ENCODE data around the gene EGFL7. TPM values are rescaled to one million over a fixed set of nuclear protein-coding genes. Genes with fewer than 3 reads are reported as not detected.
"Not testable (repeated sequence)": the region's sequence is repeated elsewhere in the genome, so short reads cannot be mapped to it uniquely, and the experiment has no call there.

EGFL7 gene
- total RNA-seq, 1 donor from 2014 or later: 500 TPM

DNA sequence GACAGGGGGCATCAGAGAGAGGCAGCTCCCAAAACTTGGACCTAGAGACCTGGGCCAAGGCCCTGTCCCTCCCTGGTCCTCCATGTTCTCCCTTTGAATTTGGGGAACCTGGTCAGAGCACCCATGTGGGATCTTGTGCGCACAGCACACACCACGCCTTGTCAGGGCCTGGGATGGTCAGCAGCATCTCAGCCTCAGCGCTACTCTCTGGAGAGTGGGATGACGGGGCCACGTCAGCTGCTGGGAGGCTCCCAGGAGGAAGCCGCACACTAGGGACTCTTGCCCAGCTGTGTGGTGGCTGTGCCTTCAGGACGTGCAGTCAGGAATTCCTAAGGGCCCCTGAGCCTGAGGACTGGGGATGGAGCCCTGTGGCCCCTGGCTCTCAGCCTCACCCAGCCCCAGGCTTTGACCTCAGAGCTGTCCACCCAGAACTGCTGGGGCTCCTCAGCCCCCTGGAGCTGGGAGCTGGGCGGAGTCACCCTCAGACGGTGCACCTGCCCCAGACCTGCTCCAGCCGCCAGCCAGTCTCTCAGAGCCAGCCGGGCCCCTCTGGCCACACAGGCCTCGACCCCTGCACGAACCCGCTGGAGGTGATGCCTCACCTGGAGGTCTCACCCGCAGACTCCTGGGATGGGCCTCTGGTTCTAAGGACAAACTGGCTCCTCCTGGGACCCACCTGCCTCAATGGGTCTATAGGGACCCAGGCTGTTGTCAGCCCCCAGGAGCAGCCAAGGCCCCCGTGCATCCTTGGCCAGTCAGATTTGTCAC is 38.3 kb upstream of the EGFL7 start:
- DNase-seq (ENCODE audit: low read depth, low spot score): no peak

DNA sequence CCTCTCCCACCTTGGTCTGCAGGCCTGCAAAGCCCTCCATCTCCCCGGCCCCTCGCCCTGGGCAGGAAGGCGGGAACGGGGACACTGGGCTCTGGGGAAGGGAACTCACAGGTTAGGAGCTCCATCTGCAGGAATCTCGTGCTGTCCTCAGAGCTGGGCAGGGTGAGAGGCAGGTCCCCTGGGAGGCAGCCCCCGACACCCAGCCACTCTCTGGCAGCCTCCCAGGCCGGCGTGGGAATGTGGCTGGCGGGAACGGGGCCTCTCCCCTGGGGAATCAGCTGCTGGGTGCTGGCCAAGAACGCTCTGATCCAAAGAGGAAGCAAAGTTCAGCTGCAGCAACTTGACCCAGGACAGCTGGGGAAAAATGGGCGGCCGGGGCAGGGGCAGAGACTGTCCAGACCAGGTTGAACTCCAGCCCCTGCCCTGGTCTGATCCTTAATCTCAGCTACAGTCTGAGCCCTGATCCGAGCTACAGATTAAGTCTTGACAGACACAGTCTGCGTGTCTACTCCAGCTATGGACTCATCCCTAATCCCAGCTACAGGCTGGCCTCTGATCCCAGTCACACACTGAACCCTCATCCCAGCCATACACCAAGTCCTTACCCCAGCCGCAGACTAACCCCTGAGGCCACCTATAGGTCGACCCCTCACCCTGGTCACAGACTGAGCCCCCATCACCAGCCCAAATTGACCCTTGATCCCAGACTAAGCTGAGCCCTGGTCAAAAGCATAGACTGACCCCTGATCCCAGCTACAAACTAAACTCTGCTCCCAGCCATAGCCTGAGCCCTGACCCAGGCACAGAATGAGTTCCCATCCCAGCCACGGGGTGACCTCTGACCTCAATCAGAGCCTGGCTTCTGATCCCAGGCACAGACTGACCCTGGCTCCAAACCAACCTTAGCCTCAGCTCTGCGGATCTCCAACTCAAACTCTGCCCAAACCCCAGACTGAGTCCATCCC is 37.3 kb upstream of the EGFL7 start:
- DNase-seq (ENCODE audit: low read depth, low spot score): peak; percentile 60

DNA sequence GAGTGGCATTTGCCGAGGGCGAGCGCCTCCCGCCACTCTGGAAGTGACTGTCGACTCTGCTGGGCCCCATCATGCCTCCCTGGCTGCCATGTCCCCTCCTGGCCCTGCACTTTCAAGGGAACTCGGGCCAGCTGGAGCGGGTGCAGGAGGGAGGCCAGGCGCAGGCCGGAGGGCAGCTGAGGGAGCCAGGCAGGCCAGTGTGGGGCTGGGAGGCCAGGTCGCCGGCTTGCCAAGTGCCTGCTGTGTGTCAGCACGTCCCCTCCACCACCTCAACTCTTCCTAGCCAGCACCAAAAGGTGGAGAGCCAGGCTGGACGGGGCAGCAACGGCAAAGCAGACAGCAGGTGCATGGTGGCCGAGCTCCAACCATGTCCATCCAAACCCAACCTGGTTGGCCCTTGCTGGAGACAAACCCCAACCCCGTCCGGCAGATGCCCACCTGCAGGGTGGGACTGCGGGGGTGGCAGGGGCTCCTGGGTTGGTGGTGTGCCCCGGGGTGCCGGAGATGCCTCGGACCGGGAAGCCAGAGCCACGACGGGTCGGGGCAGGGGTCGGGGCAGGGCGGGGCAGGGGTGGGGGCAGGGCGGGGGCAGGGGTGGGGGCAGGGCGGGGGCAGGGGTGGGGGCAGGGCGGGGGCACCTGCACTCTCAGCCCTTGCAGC is 36.5 kb upstream of the EGFL7 start:
- no peak for DNase-seq (ENCODE audit: low read depth, low spot score)

DNA sequence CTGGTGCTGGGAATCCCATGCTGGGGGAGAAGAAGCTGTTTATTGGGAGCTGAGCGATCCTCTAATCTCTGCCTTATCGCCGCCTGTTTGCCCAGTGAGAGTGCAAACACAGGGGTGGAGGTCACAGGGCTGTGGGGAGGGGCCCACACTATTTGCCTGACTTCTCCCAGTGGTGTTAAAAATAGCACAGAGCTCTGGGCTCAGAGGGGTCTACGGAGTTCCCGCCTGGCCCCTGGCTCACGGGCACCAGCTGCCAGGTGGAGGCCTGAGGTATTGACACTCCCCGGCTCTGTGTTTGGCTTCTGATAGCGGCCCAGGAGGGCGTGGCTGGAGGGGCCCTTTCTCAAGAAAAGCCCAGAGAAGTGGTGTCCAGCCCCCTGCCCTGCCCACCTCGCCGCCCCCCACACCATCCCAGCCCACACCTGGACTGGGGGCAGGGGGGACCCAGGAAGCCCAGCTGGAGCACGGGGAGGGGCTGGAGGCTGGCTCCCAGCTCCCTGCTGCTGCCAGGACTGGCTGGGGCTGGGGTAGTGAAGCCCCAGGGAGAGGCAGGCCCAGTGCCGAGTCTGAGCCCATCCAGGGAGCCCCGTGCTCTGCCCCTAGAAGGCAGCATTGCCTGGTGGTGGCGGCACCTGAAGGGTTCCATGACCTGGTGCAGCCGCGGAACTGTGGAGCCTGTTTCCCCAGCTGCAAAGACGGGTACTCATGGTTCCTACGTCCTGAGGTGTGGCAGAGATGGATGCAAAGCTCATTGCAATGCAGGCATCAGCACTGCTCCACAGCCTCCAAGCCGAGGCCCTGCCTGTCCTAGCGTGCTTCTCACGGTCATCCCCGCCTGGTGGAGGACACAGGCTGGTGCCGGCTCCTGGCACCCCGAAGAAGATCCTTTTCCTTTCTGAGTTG is 35.7 kb upstream of the EGFL7 start:
- DNase-seq (ENCODE audit: low read depth, low spot score): no peak

DNA sequence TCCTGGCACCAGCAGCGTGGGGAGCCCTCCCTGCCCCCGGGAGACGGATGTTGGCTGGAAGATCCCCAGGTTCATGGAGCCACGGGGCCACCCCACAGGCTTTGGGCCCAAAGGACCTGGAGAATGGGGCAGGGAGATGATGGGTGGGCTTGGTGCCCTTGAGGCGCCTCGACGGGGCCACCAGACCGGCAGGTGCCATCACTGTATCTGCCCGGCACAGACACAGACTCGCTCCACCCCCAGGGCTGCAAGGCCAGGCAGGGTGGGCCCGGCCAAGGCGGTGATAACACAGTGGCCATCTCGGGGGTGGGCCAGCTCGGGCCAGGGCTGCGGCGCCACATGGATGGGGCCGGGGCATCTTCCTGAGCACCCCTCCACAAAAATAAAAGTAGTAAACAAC is 35.0 kb upstream of the EGFL7 start:
- DNase-seq (ENCODE audit: low read depth, low spot score): no peak

DNA sequence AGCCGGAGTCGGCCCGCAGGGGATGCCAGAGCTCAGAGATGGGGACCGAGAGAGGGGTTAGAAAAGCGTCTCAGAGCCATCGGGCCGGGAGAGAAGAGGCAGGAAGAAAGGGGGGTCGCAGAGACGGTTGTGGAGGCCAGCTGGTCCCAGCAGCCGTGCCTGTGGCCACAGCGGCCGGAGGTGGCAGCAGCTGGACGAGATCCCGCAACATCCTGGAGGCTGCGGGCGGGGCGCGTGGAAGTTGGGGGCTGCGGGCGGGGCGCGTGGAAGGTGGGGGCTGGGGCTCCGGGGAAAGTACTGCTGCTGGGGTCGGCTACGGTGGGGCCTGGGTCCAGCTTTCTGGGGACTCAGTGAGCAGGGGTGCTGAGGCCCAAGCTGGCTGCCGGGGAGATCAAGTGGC is 34.4 kb upstream of the EGFL7 start:
- no peak for DNase-seq (ENCODE audit: low read depth, low spot score)

DNA sequence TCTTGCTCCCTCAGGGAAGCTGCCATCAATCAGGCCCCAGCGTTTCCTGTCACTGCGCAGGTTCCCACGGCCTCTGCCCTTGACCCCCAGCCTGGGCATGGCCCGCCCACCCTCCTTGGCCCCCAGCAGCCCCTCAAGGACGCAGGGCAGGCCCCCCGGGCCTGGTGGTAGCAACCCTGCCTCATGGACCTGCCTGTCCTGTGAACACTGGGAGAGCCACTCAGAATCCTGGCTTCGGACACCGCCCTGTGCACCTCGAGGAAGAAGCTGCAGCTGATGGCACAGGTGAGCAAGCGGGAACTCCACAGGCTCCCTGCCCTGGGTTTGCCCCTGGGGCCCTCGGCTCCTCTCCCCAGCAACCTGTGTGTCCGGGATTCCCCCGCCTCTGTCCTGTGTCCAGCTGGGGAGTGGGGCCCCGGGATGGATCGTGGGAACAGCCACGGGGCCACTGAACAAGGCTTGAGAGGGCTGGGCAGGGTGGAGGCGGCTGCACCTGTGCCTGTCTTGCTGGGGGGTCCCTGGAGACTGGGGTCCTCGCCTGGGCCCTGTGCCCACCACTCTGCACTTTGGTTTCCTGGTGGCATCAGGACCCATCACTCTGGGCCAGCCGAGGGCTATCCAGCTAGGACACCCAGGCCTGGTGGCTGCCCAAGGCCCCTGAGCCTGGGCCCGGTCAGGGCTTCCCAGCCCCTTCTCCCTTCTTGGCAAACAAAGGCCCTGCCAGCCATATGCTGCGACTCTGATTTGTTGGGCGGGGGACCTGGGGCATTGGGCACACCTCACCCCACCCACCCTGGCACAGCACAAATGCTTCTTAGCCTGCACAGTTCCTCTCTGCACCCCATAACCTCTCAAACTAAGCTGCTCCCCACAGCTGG is 33.5 kb upstream of the EGFL7 start:
- no peak for DNase-seq (ENCODE audit: low read depth, low spot score)

DNA sequence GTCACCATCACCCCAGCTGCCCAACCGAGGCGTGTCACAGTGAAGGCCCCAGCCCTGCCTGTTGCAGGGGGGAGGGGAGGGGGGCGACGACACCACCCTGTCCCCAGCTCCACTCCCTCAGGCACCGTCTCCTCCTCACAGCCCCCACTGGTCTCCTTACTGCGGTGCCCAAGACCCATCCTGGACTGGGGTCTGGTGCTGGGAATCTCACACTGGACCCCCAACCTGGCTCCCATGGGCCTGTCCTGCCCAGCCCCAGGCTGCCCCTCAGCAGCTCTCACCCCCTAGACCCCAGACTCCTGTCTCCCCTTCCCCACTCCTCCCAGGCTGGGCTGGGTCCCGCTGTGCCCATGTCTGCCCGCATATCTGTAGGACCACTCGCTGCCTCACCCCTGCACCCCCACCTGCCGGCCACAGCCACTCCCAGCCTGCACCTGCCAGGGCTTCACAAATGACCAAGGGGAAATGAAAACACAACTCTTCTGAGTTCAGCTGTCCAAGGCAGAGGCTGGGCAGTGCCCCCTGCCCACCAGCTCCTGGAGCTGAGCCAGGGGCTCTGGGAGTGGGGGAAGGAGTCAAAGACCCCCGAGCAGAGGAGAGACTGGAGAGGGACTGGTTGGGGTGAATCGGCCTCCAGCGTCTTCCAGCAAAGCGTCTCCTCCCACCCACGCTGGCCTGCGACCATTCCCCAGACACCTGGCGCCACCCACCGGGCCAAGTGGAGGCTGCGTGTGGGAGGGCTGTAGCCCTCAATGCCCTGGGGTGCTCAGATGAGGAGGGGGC is 32.6 kb upstream of the EGFL7 start:
- DNase-seq (ENCODE audit: low read depth, low spot score): no peak

DNA sequence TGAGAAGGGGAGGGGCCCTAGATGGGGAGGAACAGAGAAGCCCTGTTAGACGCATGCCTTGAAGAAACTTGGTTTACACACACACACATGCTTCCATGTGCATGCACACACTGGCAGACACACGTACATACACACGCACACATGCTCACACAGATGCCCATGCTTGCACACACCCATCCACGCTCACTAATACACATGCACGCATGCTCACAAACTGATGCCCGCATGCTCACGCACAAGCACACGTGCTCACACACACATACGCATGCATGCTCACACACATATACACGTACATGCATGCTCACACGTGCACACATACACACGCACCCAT is 32.1 kb upstream of the EGFL7 start:
- no peak for DNase-seq (ENCODE audit: low read depth, low spot score)

DNA sequence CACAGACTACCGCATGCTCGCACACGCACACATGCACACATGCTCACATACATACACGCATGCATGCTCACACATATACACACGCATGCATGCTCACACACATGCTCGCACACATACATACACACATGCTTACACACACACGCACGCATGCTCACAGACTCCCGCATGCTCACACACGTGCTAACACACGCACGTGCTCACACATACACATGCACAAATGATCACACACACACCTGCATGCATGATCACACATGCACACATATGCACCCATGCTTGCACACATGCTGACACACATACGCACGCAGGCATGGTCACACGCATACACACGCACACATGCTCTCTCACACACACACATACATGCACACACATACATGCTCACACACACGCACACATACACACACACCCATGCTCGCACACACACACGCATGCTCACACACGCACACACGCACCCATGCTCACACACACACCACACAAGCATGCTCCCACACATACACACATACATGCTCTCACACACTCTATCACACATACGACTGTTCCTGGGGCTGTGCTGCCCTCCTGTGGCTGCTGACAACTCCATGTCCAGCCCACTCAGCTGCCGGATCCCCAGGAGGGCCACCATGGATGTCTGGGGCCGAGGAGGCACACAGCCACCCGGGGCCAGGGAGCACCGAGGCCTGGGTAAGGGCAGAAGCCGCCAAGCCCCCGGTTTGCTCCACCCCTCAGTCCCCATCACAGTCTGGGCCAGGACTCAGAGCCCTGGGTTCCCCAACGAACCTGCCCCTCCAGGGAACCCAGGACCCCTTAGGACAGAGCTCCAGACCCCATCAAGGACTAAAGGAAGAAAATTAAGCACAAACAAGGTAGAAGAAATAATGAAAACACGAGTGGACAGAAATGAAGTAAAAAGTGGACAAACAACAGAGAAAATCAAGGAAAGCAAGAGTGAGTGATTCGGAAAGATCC is 31.4 kb upstream of the EGFL7 start:
- peak; percentile 58 for DNase-seq (ENCODE audit: low read depth, low spot score)

DNA sequence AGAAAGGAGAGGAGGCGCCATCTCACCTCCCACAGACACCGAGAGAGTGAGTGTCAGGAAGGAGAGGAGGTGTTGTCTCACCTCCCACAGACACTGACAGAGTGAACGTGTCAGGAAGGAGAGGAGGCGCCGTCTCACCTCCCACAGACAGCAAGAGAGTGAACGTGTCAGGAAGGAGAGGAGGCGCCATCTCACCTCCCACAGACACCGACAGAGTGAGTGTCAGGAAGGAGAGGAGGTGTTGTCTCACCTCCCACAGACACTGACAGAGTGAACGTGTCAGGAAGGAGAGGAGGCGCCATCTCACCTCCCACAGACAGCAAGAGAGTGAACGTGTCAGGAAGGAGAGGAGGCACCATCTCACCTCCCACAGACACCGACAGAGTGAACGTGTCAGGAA is 30.6 kb upstream of the EGFL7 start:
- not testable (repeated sequence) for DNase-seq (ENCODE audit: low read depth, low spot score)

DNA sequence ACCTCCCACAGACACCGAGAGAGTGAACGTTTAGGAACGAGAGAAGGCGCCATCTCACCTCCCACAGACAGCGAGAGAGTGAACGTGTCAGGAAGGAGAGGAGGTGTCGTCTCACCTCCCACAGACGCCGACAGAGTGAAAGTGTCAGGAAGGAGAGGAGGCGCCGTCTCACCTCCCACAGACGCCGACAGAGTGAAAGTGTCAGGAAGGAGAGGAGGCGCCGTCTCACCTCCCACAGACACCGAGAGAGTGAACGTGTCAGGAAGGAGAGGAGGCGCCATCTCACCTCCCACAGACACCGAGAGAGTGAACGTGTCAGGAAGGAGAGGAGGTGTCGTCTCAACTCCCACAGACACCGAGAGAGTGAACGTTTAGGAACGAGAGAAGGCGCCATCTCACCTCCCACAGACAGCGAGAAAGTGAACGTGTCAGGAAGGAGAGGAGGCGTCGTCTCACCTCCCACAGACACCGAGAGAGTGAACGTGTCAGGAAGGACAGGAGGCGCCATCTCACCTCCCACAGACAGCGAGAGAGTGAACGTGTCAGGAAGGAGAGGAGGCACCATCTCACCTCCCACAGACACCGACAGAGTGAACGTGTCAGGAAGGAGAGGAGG is 30.1 kb upstream of the EGFL7 start:
- not testable (repeated sequence) for DNase-seq (ENCODE audit: low read depth, low spot score)

DNA sequence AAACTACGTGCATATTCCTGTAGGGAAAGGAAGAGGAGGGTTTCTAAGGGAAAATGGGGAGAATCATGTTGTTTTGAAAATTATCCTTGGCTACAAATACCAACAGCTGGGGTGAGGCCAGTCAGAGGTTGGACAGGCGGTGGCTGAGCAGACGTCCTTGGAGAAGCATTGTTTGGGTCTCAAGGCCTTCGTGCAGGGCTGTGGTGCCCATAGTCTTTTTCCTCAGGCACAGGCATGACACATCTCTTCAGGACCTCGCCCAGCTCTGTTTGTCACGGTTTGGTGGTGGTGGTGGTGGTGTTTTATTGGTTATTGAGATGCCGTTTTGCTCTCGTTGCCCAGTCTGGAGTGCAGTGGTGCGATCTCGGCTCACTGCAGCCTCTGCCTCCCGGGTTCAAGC is 27.8 kb upstream of the EGFL7 start:
- DNase-seq (ENCODE audit: low read depth, low spot score): no peak

DNA sequence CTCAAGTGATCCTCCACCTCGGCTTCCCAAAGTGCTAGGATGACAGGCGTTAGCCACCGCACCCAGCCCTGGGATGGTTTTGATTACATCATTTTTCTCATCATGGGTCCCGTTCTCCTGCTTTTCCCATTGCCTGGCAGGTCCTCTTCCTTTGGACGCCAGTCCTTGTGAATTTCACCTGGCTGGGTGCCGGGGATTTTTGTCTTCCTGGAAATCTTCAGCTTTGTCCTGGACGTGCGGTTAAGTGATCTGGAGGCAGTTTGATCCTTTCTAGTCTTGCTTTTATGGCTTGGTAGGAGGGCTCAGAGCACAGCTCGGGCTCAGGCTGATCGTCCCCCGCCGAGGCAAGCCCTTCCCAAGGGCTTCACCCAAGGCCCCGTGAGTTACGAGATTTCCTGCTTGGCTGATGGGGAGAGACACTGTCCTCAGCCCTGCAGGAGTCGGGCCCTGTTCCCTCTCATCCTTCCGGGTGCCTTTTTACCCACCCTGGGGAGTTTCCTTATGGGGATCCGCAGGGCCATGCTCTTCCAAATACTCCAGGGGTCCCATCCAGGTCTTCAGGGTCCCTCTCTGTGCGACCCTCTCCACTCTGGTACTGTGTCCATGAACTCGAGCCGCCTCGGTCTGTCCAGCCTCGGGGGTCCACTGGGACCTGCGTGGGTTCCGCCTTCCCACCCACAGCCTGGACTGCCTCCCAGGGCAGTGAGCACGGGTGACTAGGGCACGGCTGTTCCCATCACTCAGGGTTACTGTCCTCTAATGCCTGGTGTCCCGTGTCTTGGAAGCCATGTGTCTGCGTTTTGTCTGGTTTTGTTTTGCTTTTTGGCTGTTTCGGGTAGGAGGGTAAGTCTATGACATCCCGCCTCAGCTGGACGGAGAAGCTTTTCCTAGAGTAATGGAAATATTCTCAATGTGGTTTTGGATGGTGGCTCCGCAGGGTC is 22.3 kb upstream of the EGFL7 start:
- no peak for DNase-seq (ENCODE audit: low read depth, low spot score)

DNA sequence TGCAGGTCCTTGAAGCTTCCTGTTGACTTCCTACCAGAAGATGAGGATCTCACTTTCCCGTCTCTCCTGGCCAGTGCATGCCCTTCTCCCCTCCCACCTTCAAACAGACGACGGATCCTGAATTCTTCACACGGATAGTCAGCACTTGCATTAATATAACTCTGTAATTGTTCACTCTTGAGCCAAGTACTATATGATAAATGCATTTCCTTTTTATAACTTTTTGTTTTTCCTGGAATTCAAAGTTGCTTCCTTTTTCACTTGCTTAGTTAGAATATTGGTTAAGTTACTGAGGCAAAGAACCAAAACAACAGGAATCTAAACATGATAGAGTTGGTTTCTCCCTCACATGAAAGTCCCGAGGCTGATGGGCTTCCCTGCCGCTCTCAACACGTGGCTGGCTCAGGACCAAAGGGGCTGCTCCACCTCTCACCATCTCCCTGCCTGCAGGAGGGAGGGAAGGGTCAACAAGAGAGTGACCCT is 20.2 kb upstream of the EGFL7 start:
- DNase-seq (ENCODE audit: low read depth, low spot score): peak; percentile 76

DNA sequence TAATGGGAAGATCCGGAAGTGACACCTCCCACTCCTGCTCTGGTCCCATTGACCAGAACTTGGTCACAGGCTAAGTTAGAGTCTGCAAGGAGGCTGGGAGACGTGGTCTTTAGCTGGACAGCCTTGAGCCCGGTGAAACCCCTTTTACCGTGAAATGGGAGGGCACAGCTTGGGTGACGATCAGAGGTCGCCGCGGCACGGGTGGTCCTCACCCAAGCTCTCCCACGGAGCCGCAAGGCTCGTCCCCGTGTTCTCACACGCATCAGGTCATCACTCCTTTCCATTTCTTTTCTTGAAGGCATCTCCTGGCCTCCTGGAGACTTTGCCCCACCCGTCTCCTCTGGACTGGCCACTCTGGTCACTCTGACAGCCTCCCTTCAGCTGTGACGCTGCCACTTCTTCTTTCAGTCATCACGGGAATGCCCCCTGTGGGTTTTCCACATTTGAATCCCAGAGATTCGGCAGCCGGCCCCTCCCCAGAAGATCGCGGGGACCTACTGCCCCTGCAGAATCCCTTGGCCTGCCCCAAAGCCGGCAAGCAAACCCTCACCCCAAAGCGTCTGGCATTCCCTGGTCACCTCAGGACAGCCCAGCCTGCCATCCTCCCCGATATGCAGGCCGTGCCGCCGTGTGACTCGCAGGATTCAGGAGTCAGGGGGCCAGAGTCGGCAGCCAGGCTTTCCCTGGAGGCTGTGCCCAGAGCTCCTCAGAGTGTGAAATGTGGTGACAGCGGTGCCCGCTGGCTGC is 18.9 kb upstream of the EGFL7 start:
- DNase-seq (ENCODE audit: low read depth, low spot score): no peak
